ENCODE results near the gene GNAQ.
A peak's percentile ranks its signal among the peaks of the same experiment; 100 is the strongest.

Gene GNAQ

DNA sequence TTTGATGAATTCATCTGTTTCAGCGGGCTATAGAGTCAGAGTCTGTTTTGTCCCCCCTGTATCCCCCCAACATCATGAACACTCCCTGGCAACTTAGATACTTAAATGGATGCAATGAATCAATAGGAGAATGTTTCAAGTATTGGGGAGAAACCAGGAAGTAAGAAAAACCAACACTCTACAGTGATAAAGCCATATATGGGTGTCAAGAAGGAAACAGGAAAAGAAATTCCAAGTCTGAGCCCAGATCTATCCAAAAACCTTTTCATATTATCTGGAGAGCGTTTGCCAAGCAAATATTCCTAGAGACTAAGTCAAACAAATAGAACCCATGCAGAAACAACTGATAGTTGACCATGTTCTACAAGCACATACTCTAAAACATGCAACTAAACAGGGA, 2.3 kb upstream of the GNAQ start:
- POLR2A ChIA-PET: no interaction called here
- DNase-seq (ENCODE audit: extremely low spot score): no peak
- TF ChIP-seq CTCF (IDR thresholded peaks at IDR 0.05; ENCODE audit: control extremely low read depth, extremely low read depth, low read depth, missing control alignments): no peak
- CTCF ChIA-PET: interaction anchor here (1.3 to 2.3 kb wide), 4 partner anchors 17 to 600 kb away, joined by 3 to 11 read pairs (median 5); no protein-coding TSS in a partner anchor

GRCh38 chr9:78032730-78033457, 1.3 kb upstream of the GNAQ start:
- CTCF ChIA-PET: no interaction called here
- POLR2A ChIA-PET: no interaction called here
- no peak for TF ChIP-seq CTCF (IDR thresholded peaks at IDR 0.05; ENCODE audit: control extremely low read depth, extremely low read depth, low read depth, missing control alignments)
- DNase-seq (ENCODE audit: extremely low spot score): no peak

DNA sequence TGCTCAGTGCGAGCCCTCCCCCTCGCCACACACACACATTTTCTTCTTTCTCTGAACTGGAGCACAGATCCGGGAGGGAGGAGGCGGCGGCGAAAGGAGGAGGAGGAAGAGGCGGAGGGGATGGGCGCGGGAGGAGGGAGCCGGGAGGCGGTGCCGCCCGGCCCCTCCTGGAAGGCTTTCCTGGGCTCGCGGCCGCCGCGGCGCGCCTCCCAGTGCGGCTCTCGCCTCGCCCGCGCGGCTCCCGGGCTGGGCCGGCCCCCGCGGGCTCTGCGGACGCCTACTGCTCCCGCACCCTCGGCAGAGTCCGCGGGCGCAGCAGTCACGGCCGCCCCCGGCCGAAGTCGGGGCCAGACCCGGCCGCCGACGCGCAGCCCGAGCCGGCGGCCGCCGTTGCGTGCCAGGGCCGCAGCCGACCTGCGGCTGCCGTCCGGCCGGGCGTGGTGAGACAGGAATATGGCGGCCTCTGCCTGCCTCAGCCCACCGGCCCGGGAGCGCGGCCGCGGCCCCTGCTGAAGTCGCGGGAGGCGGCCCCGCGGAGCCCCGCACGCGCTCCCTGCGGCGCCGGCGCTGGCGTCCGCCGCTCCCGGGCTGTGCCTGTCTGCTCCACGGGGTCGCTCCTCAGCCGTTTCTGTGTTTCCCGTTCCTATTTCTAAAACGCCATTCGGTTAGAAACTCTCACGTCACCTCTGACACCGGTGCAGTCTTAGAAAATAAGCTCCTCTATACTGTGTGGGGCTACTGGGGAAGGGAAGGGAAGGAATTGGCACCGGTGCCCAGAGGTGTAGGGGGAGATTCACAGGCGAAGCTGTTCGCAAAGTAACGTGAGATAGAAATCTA, 500 bp upstream of the GNAQ start:
- CTCF ChIA-PET: no interaction called here
- DNase-seq (ENCODE audit: extremely low spot score): peak; percentile 21
- no peak for TF ChIP-seq CTCF (IDR thresholded peaks at IDR 0.05; ENCODE audit: control extremely low read depth, extremely low read depth, low read depth, missing control alignments)
- POLR2A ChIA-PET: no interaction called here

- ChIA-PET POLR2A (no interaction called here), CTCF (no interaction called here)
- DNase-seq (ENCODE audit: extremely low spot score): peak; percentile 15
- no peak for TF ChIP-seq CTCF (IDR thresholded peaks at IDR 0.05; ENCODE audit: control extremely low read depth, extremely low read depth, low read depth, missing control alignments)
These were observed 813 bp downstream of the GNAQ start for GRCh38 chr9:78030553-78031443.

DNA sequence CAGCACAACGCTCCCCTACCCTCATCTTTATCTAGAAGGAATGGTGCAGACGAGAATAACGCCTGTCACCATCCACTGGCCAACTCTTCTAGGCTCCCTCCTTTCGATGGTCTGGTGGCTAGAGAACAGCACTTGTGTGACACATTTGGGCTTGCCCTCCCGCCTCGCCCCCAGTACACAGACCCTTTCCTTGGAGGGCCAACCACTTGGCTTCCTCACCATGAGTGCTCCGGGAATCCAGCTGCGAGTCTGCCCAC, 1.4 kb downstream of the GNAQ start:
- no peak for DNase-seq (ENCODE audit: extremely low spot score)
- POLR2A ChIA-PET: no interaction called here
- no peak for TF ChIP-seq CTCF (IDR thresholded peaks at IDR 0.05; ENCODE audit: control extremely low read depth, extremely low read depth, low read depth, missing control alignments)
- CTCF ChIA-PET: no interaction called here

- POLR2A ChIA-PET: no interaction called here
- CTCF ChIA-PET: no interaction called here
These were observed 1.9 kb downstream of the GNAQ start for GRCh38 chr9:78029551-78030295.

More at GRCh38 chr9:78029551-78030295, 1.9 kb downstream of the GNAQ start:
- no peak for TF ChIP-seq CTCF (IDR thresholded peaks at IDR 0.05; ENCODE audit: control extremely low read depth, extremely low read depth, low read depth, missing control alignments)
- DNase-seq (ENCODE audit: extremely low spot score): no peak

Measured in GM10248 (cell line).